DOHH2 (cell line): ENCODE data around the gene EIF5A.

ENCODE experiments used
- H3F3A ChIP-seq: fragments of 200-600 bp; sonication (generic), shearing (Covaris generic); 2 replicates; pipeline ENCODE4 v1.6.0; 2016; ENCODE audit warnings: antibody characterized with exemption, mild to moderate bottlenecking; ENCODE audit not compliant: control insufficient read depth, insufficient read depth
- H3K27ac ChIP-seq: fragments of 200-600 bp; sonication (generic); 2 replicates; pipeline ENCODE4 v1.5.1; 2014; ENCODE audit warnings: low read depth, mild to moderate bottlenecking, low read length, moderate library complexity
- H3K27me3 ChIP-seq: fragments of 200-600 bp; sonication (generic); 2 replicates; pipeline ENCODE4 v1.6.1; 2014; ENCODE audit warnings: mild to moderate bottlenecking, low read length, mixed read lengths; ENCODE audit not compliant: control insufficient read depth
- H3K36me3 ChIP-seq: fragments of 200-600 bp; sonication (generic); 2 replicates; pipeline ENCODE4 v1.6.1; 2014; ENCODE audit warnings: mild to moderate bottlenecking, low read length, moderate library complexity, mixed read lengths; ENCODE audit not compliant: control insufficient read depth
- H3K4me1 ChIP-seq: fragments of 200-600 bp; sonication (generic); 2 replicates; pipeline ENCODE4 v1.6.1; 2014; ENCODE audit warnings: mild to moderate bottlenecking, low read length, mixed read lengths; ENCODE audit not compliant: control insufficient read depth
- H3K4me2 ChIP-seq: fragments of 200-600 bp; sonication (generic); 2 replicates; pipeline ENCODE4 v1.6.0; 2014; ENCODE audit warnings: mild to moderate bottlenecking, low read length, moderate library complexity
- H3K4me3 ChIP-seq: fragments of 200-600 bp; sonication (generic); 2 replicates; pipeline ENCODE4 v1.5.1; 2014; ENCODE audit warnings: mild to moderate bottlenecking, low read length, mixed read lengths
- H3K79me2 ChIP-seq: fragments of 200-600 bp; sonication (generic); 2 replicates; pipeline ENCODE4 v1.6.1; 2014; ENCODE audit warnings: mild to moderate bottlenecking, low read length, mixed read lengths; ENCODE audit not compliant: control insufficient read depth
- H3K9me2 ChIP-seq: fragments of 200-600 bp; sonication (generic); replicated peaks from 2 replicates; pipeline ENCODE4 v1.6.1; 2014; ENCODE audit warnings: mild to moderate bottlenecking, low read length, mixed read lengths; ENCODE audit not compliant: control insufficient read depth
- H3K9me3 ChIP-seq: fragments of 200-600 bp; sonication (generic); 2 replicates; pipeline ENCODE4 v1.6.1; 2014; ENCODE audit warnings: antibody characterized with exemption, low read length, mixed read lengths; ENCODE audit not compliant: control insufficient read depth, insufficient read depth
- H4K20me1 ChIP-seq: fragments of 200-600 bp; sonication (generic); 2 replicates; pipeline ENCODE4 v1.6.0; 2014; ENCODE audit warnings: low read depth, mild to moderate bottlenecking, antibody characterized with exemption, low read length, moderate library complexity; ENCODE audit not compliant: control insufficient read depth, insufficient read depth
- CTCF ChIP-seq: fragments of 200-600 bp; sonication (generic); IDR thresholded peaks from one replicate; pipeline ENCODE4 v1.5.1; 2014; ENCODE audit warnings: antibody characterized with exemption, mild to moderate bottlenecking, low read depth, low read length; ENCODE audit not compliant: poor library complexity, severe bottlenecking
- EZH2phosphoT487 ChIP-seq: fragments of 200-600 bp; sonication (generic); IDR thresholded peaks from 2 replicates; pipeline ENCODE4 v1.6.1; 2017; ENCODE audit warnings: borderline replicate concordance, mild to moderate bottlenecking, antibody characterized with exemption, low read length, moderate library complexity, mixed read lengths

Gene EIF5A

GRCh38 chr17:7346761-7347614 is 39.6 kb downstream of the EIF5A start:
- no peaks in the 10 kb centered on the region for H3K9me2 ChIP-seq
- H3K4me1 ChIP-seq, result peaks cover 9% of the 10 kb centered on the region
- H3K36me3 ChIP-seq, result peaks cover 51% of the 10 kb centered on the region
- no peak overlapping the region for H3K4me3 ChIP-seq
- H3K79me2 ChIP-seq, result no peaks in the 10 kb centered on the region
- no peaks in the 10 kb centered on the region for H3K27me3 ChIP-seq
- no peaks in the 10 kb centered on the region for H3K9me3 ChIP-seq
- TF ChIP-seq CTCF (no peak), EZH2phosphoT487 (no peak)
- no peak overlapping the region for H3K4me2 ChIP-seq
- no peak overlapping the region for H3K27ac ChIP-seq
- no peaks in the 10 kb centered on the region; the same call in 1 of the 2 replicates for H4K20me1 ChIP-seq
- H3F3A ChIP-seq, result peaks cover 4% of the 10 kb centered on the region; the same call in 1 of the 2 replicates

- H3K27me3 ChIP-seq, result no peaks in the 10 kb centered on the region
- H4K20me1 ChIP-seq, result no peaks in the 10 kb centered on the region; the same call in 1 of the 2 replicates
- peaks cover 17% of the 10 kb centered on the region for H3K4me1 ChIP-seq
- peaks cover 4% of the 10 kb centered on the region; the same call in 1 of the 2 replicates for H3F3A ChIP-seq
- H3K79me2 ChIP-seq, result no peaks in the 10 kb centered on the region
- H3K27ac ChIP-seq, result no peak overlapping the region
- peaks cover 47% of the 10 kb centered on the region for H3K36me3 ChIP-seq
- no peaks in the 10 kb centered on the region for H3K9me2 ChIP-seq
- H3K4me2 ChIP-seq, result no peak overlapping the region
- H3K4me3 ChIP-seq, result no peak overlapping the region
- H3K9me3 ChIP-seq, result no peaks in the 10 kb centered on the region
- TF ChIP-seq CTCF (no peak), EZH2phosphoT487 (no peak)
Observed at GRCh38 chr17:7347630-7348477, 40.4 kb downstream of the EIF5A start.

- Histone ChIP-seq H3K4me2 (no peak overlapping the region), H3K79me2 (no peaks in the 10 kb centered on the region)
- no peak for TF ChIP-seq EZH2phosphoT487
- TF ChIP-seq CTCF, result no peak
Observed at GRCh38 chr17:7348478-7349242, 41.2 kb downstream of the EIF5A start.

More at GRCh38 chr17:7348478-7349242, 41.2 kb downstream of the EIF5A start:
- H3K27me3 ChIP-seq, result no peaks in the 10 kb centered on the region
- no peaks in the 10 kb centered on the region; the same call in 1 of the 2 replicates for H4K20me1 ChIP-seq
- no peak overlapping the region for H3K4me3 ChIP-seq
- no peaks in the 10 kb centered on the region for H3K9me2 ChIP-seq
- H3K27ac ChIP-seq, result no peak overlapping the region
- H3K4me1 ChIP-seq, result peaks cover 17% of the 10 kb centered on the region
- no peaks in the 10 kb centered on the region for H3K9me3 ChIP-seq
- peaks cover 40% of the 10 kb centered on the region for H3K36me3 ChIP-seq
- peaks cover 4% of the 10 kb centered on the region; the same call in 1 of the 2 replicates for H3F3A ChIP-seq
